Activated CD8-positive, alpha-beta T cell treated with anti-CD3 and anti-CD28 coated beads for 36 hours (primary cell): Measurements from ENCODE around the gene CMTM6. TPM values are rescaled to one million over a fixed set of nuclear protein-coding genes. Genes with fewer than 3 reads are reported as not detected.
"Not testable (repeated sequence)": the region's sequence is repeated elsewhere in the genome, so short reads cannot be mapped to it uniquely, and the experiment has no call there.

ENCODE experiments used
- ATAC-seq: fragments of 200-7000 bp; cut with Tn5 transposase; one replicate; pipeline ENCODE4 v1.10.0; 2021; ENCODE audit warnings: mild to moderate bottlenecking, moderate library complexity
- CTCF ChIA-PET: fragments of 350-600 bp; sonication (Branson Sonifier 250); formaldehyde crosslinking; loops from one replicate; lab custom pipeline; 2021; ENCODE audit warnings: antibody characterized with exemption; lab: Charles Lee
- POLR2A ChIA-PET: fragments of 350-600 bp; sonication (Branson Sonifier 250); formaldehyde crosslinking; loops from one replicate; lab custom pipeline; 2021; ENCODE audit warnings: antibody characterized with exemption; lab: Charles Lee
- DNase-seq: peaks from one replicate; pipeline ENCODE4 v3.0.0-alpha.2; 2020
- H3K27ac Mint-ChIP-seq: one replicate; pipeline ENCODE4 v1.8.0; 2021; ENCODE audit warnings: mild to moderate bottlenecking, mixed read lengths
- H3K27me3 Mint-ChIP-seq: one replicate; pipeline ENCODE4 v1.8.0; 2021; ENCODE audit warnings: mixed read lengths
- H3K36me3 Mint-ChIP-seq: one replicate; pipeline ENCODE4 v1.8.0; 2021; ENCODE audit warnings: low read depth, mixed read lengths
- H3K4me1 Mint-ChIP-seq: one replicate; pipeline ENCODE4 v1.8.0; 2021; ENCODE audit warnings: low read depth, mixed read lengths
- H3K4me3 Mint-ChIP-seq: one replicate; pipeline ENCODE4 v1.8.0; 2021; ENCODE audit warnings: mild to moderate bottlenecking, moderate library complexity, mixed read lengths
- H3K9me3 Mint-ChIP-seq: one replicate; pipeline ENCODE4 v1.8.0; 2021; ENCODE audit warnings: mixed read lengths
- CTCF ChIP-seq: fragments of 200-600 bp; IDR thresholded peaks from one replicate; pipeline ENCODE4 v1.8.0; 2022; ENCODE audit warnings: antibody characterized with exemption, mild to moderate bottlenecking
- intact Hi-C: fragments of 100-400 bp; cut with micrococcal nuclease; formaldehyde crosslinking; loops from one replicate; pipeline ENCODE4 v1.10.0; 2022
- total RNA-seq, 2 experiments: library from RNA; stranded (reverse); gene quantifications; one replicate each; pipeline ENCODE4 v1.2.3, GENCODE V29; 2021

Gene CMTM6
- total RNA-seq, 2 experiments from 2014 or later, result 49.8 to 50.1 TPM

GRCh38 chr3:32440611-32441350 lies 61.9 kb downstream of the CMTM6 start:
- Mint-ChIP-seq H3K27ac (peak overlapping the region; percentile 14), H3K4me1 (peaks cover 79% of the 10 kb centered on the region), H3K27me3 (no peaks in the 10 kb centered on the region), H3K9me3 (peaks cover 4% of the 10 kb centered on the region), H3K4me3 (no peak overlapping the region), H3K36me3 (peaks cover 35% of the 10 kb centered on the region)
- no peak for TF ChIP-seq CTCF
- DNase-seq (no peak), ATAC-seq (no peak)
- ChIA-PET POLR2A (interaction anchor here (0.7 to 1.2 kb wide), 2 partner anchors 16 to 614 kb away, joined by 3 to 4 read pairs; no protein-coding TSS in a partner anchor), CTCF (interaction anchor here (1.7 to 2.3 kb wide), 3 partner anchors 16 to 66 kb away, joined by 5 to 11 read pairs (median 6); no protein-coding TSS in a partner anchor)
- intact Hi-C loops, result no loop called here

- H3K27me3 Mint-ChIP-seq, DNase-seq, intact Hi-C loops, H3K9me3 Mint-ChIP-seq, H3K4me3 Mint-ChIP-seq: not testable (repeated sequence)
- ChIA-PET CTCF (interaction anchor here (0.9 to 3.9 kb wide), 7 partner anchors 10 to 64 kb away, joined by 3 to 18 read pairs (median 6); no protein-coding TSS in a partner anchor), POLR2A (interaction anchor here (1.2 to 1.4 kb wide), 2 partner anchors 21 to 34 kb away, joined by 3 read pairs; no protein-coding TSS in a partner anchor)
- H3K27ac Mint-ChIP-seq, result peak overlapping the region; percentile 81
- H3K4me1 Mint-ChIP-seq, result peaks cover 88% of the 10 kb centered on the region
- H3K36me3 Mint-ChIP-seq, result peaks cover 28% of the 10 kb centered on the region
- peak; percentile 10 for ATAC-seq
Measured at GRCh38 chr3:32439421-32439820, 63.2 kb downstream of the CMTM6 start.

- Mint-ChIP-seq H3K4me1 (peaks cover 83% of the 10 kb centered on the region), H3K27me3 (no peaks in the 10 kb centered on the region), H3K36me3 (peaks cover 28% of the 10 kb centered on the region), H3K27ac (peak overlapping the region; percentile 81), H3K4me3 (peak overlapping the region; percentile 11), H3K9me3 (no peaks in the 10 kb centered on the region)
- intact Hi-C loops, result no loop called here
- CTCF ChIA-PET, result interaction anchor here (0.7 to 3.9 kb wide), 10 partner anchors 9 to 99 kb away, joined by 3 to 18 read pairs (median 5); no protein-coding TSS in a partner anchor
- no peak for TF ChIP-seq CTCF
- DNase-seq, result peak; percentile 64
- POLR2A ChIA-PET, result interaction anchor here (0.6 to 1.9 kb wide), 8 partner anchors 10 to 34 kb away, joined by 3 to 7 read pairs (median 3); no protein-coding TSS in a partner anchor
- ATAC-seq, result peak; percentile 77
Measured at GRCh38 chr3:32438596-32439344, 63.9 kb downstream of the CMTM6 start.

- ChIA-PET CTCF (interaction anchor here (0.7 to 3.9 kb wide), 8 partner anchors 12 to 98 kb away, joined by 3 to 18 read pairs (median 4); no protein-coding TSS in a partner anchor), POLR2A (interaction anchor here (1.2 to 1.9 kb wide), 4 partner anchors 11 to 23 kb away, joined by 3 to 7 read pairs (median 4); no protein-coding TSS in a partner anchor)
- no peak for TF ChIP-seq CTCF
- DNase-seq (no peak), ATAC-seq (no peak)
- Mint-ChIP-seq H3K4me1 (peaks cover 83% of the 10 kb centered on the region), H3K27me3 (no peaks in the 10 kb centered on the region), H3K4me3 (no peak overlapping the region), H3K9me3 (no peaks in the 10 kb centered on the region), H3K36me3 (peaks cover 26% of the 10 kb centered on the region), H3K27ac (peak overlapping the region; percentile 81)
- intact Hi-C loops, result no loop called here
Measured at GRCh38 chr3:32437896-32438295, 64.8 kb downstream of the CMTM6 start.

- no peak overlapping the region for H3K4me3 Mint-ChIP-seq
- no peaks in the 10 kb centered on the region for H3K9me3 Mint-ChIP-seq
- no peaks in the 10 kb centered on the region for H3K27me3 Mint-ChIP-seq
- intact Hi-C loops, result no loop called here
- CTCF ChIA-PET, result interaction anchor here (1.6 to 3.9 kb wide), 3 partner anchors 23 to 63 kb away, joined by 4 to 18 read pairs (median 16); no protein-coding TSS in a partner anchor
- peak overlapping the region; percentile 88 for H3K27ac Mint-ChIP-seq
- peaks cover 85% of the 10 kb centered on the region for H3K4me1 Mint-ChIP-seq
- H3K36me3 Mint-ChIP-seq, result peaks cover 22% of the 10 kb centered on the region
- no peak for ATAC-seq
- no peak for TF ChIP-seq CTCF
- DNase-seq, result no peak
- POLR2A ChIA-PET, result interaction anchor here (1.2 kb wide), 1 partner anchor 14 kb away, joined by 3 read pairs; no protein-coding TSS in a partner anchor
Measured at GRCh38 chr3:32436816-32437189, 65.8 kb downstream of the CMTM6 start.
